GM04503 (cell line): Measurements from ENCODE around the gene ADAM23.
"Not testable (repeated sequence)": the region's sequence is repeated elsewhere in the genome, so short reads cannot be mapped to it uniquely, and the experiment has no call there.

ENCODE experiments used
- DNase-seq: peaks from one replicate; pipeline ENCODE4 v3.0.0-alpha.2; 2012; ENCODE audit warnings: low read depth

Gene ADAM23

GRCh38 chr2:206442833-206443734 is at the start of gene ADAM23:
TSS of gene ADAM23 (plus strand) at chr2:206443532. CDS start at chr2:206443867, 335 bp downstream.
- no peak for DNase-seq

- DNase-seq = no peak
Measured at GRCh38 chr2:206396211-206396610, 47.1 kb upstream of the ADAM23 start.

DNA sequence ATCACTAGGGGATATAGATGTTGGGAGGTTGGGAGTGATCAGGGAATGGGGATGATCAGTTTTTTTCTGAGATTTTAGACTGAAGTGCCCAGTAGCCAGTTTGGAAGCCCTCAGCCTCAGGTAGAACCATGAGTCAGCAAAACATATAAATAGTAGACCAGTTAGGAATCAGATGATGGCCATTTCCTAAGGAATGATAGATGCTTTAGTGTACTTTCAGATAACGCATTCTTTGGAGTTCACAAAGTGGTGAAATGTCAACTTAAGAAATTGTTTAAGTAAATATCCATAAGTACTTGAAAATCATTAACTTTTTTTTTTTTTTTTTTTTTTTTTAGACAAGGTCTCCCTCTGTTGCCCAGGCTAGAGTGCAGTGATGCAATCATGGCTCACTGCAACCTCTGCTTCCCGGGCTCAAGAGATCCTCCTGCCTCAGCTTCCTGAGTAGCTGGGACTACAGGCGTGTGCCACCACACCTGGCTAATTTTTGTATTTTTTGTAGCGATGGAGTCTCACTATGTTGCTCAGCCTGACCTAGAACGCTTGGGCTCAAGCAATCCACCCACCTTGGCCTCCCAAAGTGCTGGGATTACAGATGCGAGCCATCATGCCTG is 40.3 kb upstream of the ADAM23 start:
- DNase-seq = not testable (repeated sequence)

DNA sequence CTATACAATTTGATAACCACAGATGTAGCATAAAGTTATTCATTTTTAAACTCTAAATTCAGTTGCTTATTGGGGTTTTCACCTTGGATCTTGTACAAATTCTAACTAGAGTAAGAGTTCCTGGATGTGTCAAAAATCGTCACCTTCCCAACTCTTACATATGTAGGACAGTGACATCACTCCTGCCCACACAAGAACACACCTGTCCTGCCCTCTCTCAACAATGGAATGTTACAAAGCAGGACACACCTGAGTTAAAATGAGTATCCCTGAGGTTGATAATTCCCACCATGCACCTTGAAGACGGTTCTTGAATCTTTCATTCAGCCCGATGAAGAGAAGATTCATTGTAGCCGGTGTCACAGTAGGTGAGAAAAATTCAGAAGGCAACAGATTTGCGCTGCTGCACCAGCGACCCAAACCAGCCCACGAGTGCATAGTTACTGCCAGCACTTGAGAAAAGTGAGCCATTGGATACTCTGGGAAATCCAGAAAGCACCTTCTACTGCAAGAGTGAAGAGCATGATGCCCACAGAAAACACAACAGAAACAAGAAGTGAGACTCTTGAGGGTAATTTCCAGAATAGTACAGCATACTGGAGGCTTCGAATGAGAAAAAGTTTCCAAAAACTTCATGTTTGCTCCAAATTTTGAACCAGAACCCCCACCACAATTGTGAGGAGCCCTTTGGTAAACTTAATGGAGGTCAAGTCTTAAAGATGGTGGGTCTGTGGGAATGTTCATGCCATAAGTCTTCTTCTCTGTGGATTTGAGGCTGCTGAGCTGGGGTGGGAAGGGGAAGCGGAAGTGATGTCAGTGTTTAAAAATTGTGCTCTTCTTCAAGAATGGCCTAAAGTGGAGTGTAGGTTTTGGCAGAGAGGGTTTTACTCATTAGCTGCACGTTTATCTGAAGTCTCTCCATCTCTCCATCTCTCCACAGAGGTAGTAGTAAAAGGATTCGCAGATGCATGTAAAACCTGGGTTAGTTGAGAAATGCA is 34.7 kb upstream of the ADAM23 start:
- no peak for DNase-seq

DNA sequence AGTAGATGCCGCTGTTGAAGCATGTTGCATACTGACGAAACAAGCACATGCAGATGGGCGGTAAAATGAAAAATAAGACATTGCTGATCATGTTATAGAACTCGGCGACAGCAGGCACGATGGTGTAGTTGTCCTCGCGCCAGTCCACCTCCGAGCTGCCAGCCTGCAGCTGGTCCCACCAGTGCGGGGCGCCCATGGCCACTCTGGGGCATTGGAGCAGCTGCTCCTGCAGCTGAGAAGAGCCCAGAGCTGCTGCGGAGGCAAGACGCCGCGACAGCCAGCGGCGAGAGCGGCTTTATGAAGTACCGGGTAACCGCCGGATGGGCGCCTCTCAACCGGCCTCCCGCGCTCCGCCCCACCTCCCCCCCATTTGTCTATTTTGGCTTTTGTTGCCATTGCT is 32.6 kb upstream of the ADAM23 start:
- DNase-seq = no peak

DNA sequence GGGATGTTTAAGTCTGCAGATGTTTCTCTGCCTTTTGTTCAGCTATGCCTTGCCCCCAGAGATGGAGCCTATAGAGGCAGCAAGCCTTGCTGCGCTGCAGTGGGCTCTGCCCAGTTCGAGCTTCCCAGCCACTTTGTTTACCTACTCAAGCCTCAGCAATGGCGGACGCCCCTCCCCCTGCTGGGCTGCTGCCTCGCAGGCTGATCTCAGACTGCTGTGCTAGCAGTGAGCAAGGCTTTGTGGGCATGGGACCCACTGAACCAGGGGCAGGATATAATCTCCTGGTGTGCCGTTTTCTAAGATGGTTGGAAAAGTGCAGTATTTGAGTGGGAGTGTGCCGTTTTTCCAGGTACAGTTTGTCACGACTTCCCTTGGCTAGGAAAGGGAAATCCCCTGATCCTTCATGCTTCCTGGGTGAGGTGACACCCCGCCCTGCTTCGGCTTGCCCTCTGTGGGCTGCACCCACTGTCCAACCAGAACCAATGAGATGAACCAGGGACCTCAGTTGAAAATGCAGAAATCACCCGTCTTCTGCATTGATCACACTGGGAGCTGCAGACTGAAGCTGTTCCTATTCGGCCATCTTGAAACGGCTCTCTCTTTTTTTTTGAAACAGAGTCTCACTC is 27.6 kb upstream of the ADAM23 start:
- DNase-seq = no peak

DNA sequence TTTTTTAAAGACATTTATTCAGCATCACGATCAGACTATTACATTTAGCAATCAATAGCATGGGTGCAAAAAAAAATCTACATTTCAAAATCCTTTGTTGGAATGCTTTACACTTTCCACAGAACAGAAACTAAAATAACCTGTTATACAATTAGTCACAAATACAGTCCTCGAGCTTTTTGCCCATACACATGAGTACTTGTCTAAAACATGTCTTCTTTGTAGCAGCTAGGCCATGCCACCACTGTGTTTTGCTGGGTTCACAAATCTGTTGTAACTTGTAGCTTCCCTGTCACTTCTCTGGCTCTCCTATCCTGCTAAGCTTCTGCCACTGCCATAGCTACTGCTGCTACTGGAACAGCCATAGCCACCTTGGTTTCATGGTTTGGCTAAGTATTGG is 24.4 kb upstream of the ADAM23 start:
- DNase-seq = no peak

- no peak for DNase-seq
Measured at GRCh38 chr2:206420721-206421120, 22.6 kb upstream of the ADAM23 start.

DNA sequence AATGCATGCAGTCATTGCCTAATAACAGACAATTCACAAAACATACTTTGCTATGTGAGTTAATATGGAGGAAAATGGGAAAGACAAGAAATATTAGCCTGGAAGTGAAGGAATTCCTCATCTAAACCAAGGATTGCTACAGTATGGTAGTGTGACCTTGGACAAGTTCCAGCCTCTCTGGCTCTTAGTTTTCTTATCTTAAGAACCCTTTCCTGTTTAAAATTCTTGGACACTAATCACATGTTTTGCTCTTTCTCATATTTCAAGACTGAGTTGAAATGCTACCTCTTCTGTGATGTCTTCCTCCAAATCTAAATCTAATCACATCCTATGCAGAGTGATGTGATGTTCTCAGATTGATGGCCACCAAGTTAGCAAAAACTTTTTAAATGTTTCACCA is 20.8 kb upstream of the ADAM23 start:
- DNase-seq = no peak

GRCh38 chr2:206423147-206423546 is 20.2 kb upstream of the ADAM23 start:
- no peak for DNase-seq

GRCh38 chr2:206424134-206424533 is 19.2 kb upstream of the ADAM23 start:
- no peak for DNase-seq

DNA sequence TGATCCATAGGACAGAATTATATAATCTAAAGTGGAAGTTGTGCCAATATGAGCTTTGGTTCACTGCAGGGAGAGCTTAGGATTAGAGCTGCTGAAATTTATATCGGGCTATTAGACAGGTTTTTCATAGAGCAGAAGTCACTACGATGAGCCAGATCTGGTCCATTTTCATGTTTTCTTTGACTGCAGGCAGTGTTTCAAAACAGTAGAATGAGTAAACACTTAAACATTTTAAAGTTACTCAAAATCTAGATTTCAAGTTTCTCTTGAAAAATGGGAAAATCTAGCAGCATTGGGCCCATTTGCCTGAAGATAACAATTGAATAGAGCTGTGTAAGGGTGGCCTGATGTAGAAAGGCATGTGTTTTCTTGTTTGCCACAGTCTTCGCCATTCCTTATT is 14.5 kb upstream of the ADAM23 start:
- DNase-seq = no peak

GRCh38 chr2:206430452-206430851 is 12.9 kb upstream of the ADAM23 start:
- no peak for DNase-seq

DNA sequence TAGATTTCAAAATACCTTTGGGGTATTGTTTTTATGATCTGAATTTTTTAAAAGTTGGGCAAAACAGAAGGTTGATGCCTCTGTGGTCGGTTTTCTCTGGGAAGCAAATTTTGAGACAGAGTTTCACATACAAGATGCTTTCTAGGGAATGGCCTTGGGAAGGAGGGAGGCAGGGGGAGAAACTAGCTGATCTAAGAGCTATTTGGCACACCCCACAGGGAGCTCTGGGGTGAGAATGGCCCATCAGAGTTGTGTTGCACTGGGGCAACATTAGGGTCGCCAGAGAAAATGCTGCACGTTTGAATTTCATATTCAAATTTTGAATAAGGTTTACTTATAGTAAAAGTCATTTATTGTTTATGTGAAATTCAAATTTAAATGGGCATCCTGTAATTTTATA is 11.9 kb upstream of the ADAM23 start:
- no peak for DNase-seq

DNA sequence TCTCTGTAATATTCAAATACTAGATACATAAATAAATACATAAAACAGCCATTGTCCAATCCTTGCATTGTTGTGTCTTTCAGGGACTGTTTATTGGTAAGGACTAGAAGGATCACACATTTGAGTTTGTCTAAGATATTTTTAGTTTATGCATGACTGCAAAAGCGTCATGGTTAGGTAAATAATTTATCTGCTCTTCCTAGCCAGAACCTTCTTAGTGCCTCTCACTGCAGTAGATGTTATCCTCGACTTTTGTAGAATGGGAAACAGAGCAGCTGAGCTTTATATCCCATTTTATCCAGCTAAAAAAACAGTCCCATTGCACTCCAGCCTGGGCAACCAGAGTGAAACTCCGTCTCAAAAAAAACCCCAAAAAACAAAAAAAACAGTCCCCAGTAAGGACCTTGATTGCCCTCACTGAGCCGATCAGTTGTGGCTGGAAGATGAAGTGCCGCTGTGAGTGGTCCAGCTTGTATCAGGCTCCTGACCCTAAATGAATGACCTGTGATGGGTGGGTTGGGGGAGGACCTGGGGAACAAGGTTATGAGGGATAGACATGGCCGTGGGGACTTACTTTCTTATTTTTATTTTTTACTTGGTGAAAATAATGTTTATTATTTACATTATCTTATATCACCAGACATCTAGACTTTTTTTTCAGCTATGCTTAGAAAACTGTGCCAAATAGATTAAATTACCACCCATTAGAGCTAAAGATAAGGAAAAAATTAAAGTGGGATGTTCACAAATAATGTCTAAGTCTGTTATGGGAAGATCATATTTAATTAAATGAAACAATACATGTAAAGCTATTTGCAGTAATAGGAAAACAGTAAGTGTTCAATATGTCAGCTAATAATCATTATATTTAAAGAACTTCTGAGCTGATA is 10.9 kb upstream of the ADAM23 start:
- no peak for DNase-seq

- no peak for DNase-seq
Measured at GRCh38 chr2:206433190-206433589, 10.1 kb upstream of the ADAM23 start.

DNA sequence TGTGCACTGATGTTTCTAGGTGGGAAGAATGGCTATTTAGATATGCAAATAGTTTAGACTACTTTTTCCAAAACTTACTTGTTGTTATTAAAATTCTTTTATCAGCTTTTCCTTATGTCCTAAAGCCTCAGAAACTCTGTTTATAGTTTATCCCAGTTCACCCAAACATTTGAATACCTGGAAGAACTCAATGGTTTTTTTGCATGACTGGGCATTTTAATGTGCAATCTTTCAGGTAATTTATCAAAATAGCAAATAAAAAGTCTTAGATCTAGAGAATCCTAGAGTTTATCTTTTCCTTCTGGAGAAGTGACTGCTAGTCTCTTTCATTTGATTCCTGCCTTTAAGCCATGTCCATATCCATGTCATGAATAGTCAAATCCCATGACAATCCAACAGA is 9.6 kb upstream of the ADAM23 start:
- DNase-seq = no peak

DNA sequence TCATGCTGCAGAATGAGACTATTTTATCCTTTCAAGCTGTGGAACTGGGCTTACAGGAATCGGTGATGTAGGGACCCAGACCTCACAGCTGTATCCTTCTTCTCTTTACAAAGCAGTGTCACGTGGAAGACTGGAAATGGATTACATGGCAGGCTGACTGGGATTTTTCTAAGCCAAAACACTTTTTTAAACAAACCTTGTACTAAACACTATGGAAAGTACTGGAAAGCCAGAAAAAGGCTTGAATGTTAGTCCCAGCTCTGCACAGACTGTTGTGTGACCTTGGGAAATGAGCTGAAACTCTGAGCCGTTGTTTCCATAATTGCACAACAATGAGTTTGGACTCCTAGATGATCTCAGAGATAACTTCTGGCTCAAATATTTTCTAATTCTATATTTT is 7.6 kb upstream of the ADAM23 start:
- DNase-seq = no peak

DNA sequence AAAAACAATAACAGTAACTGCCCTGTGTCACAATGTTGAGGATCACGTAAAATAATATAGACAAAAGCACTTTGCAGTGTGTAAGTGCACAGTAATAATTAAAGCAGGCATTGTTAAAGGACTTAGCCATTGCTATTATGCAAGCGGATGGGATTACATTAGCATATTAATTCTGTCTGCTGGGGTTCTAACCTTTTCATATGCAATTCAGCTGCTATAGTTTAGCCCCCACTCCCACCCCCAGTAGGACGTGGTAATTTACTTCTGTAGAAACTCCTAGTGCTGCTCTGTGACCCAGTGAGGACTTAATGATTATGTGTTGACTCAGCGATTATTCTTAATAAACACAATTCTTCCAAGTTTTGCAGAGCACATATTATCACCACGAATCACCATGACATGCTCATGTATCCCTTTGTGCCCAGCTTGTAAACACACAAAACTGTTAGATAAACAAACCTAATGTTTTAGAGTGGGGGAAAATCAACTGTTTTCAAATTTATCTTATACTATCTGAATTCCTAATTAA is 5.1 kb upstream of the ADAM23 start:
- DNase-seq = no peak

DNA sequence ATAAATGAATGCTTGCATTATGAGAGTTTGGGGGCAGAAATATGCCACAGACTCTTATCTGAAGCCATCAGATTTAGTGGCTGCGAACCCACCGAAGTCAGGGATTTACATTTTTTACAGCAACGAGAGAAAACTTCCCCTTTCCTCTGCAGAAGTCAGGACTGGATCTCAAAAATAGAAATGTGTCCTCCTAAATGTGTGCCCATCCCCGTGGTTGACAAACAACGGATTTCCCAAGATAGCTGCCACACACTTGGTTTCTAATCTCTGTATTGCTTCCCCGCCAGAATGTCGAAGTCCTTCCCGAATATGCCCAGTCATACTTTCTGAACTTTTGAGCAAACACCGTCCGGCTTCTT is 879 bp upstream of the ADAM23 start:
- DNase-seq = no peak
